BE2C (cell line): ENCODE results near the gene ZNF474.

Source experiments
- DNase-seq: peaks from one replicate; pipeline ENCODE4 v3.0.0-alpha.2; 2020
- H3K27me3 ChIP-seq: fragments of 250-450 bp; sonication (Bioruptor Pico); 2 replicates; pipeline ENCODE4 v1.5.1; 2020; ENCODE audit warnings: mild to moderate bottlenecking
- H3K36me3 ChIP-seq: fragments of 250-450 bp; sonication (Bioruptor Pico); 2 replicates; pipeline ENCODE4 v1.5.1; 2020; ENCODE audit warnings: mild to moderate bottlenecking
- H3K4me1 ChIP-seq: fragments of 250-450 bp; sonication (Bioruptor Pico); 2 replicates; pipeline ENCODE4 v1.5.1; 2020
- H3K4me3 ChIP-seq: 2 replicates; pipeline ENCODE4 v1.5.1; 2011; ENCODE audit warnings: low read depth, low read length
- H3K9me3 ChIP-seq: fragments of 250-450 bp; sonication (Bioruptor Pico); 2 replicates; pipeline ENCODE4 v1.5.1; 2020
- CTCF ChIP-seq: IDR thresholded peaks from 2 replicates; pipeline ENCODE4 v1.5.1; 2012; ENCODE audit warnings: mild to moderate bottlenecking, low read depth, low read length

Gene ZNF474

GRCh38 chr5:122101636-122102285 lies 27.6 kb upstream of the ZNF474 start:
- peak; percentile 15 for DNase-seq

GRCh38 chr5:122102825-122103224 lies 26.5 kb upstream of the ZNF474 start:
- Histone ChIP-seq H3K36me3 (no peaks in the 10 kb centered on the region), H3K27me3 (no peaks in the 10 kb centered on the region), H3K4me3 (no peak overlapping the region), H3K4me1 (no peaks in the 10 kb centered on the region), H3K9me3 (no peaks in the 10 kb centered on the region)
- TF ChIP-seq CTCF = no peak
- DNase-seq = no peak

More at GRCh38 chr5:122101636-122102285, 27.6 kb upstream of the ZNF474 start:
- Histone ChIP-seq H3K4me3 (no peak overlapping the region), H3K36me3 (no peaks in the 10 kb centered on the region), H3K27me3 (no peaks in the 10 kb centered on the region), H3K4me1 (no peaks in the 10 kb centered on the region), H3K9me3 (no peaks in the 10 kb centered on the region)
- TF ChIP-seq CTCF = peak; percentile 68

- no peak overlapping the region for H3K4me3 ChIP-seq
- no peaks in the 10 kb centered on the region for H3K9me3 ChIP-seq
- TF ChIP-seq CTCF = no peak
- H3K4me1 ChIP-seq = no peaks in the 10 kb centered on the region
- H3K36me3 ChIP-seq = no peaks in the 10 kb centered on the region
- DNase-seq = no peak
- H3K27me3 ChIP-seq = no peaks in the 10 kb centered on the region
These were observed 23.4 kb upstream of the ZNF474 start for GRCh38 chr5:122105909-122106308.

DNA sequence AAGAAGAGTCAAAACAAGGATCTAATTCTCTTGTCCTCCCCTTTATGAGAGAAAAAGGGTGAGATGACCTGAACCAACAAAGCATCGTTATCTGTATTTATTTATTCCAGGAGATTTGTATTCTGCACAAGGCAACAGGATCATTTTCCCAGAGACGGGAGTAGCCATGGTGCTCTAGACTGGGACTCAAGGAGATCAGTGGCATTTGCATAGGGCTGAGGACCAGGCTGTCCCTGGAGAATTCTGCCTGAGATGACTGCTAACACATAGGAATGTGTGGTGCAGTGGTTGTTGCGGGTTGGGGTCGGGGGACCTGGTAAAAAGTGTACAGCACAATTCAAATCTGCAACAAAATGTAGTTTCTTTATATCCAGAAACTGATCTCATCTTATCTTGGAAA lies 22.3 kb upstream of the ZNF474 start:
- H3K4me1 ChIP-seq = no peaks in the 10 kb centered on the region
- H3K9me3 ChIP-seq = no peaks in the 10 kb centered on the region
- TF ChIP-seq CTCF = no peak
- no peak for DNase-seq
- no peak overlapping the region for H3K4me3 ChIP-seq
- H3K27me3 ChIP-seq = no peaks in the 10 kb centered on the region
- H3K36me3 ChIP-seq = no peaks in the 10 kb centered on the region

DNA sequence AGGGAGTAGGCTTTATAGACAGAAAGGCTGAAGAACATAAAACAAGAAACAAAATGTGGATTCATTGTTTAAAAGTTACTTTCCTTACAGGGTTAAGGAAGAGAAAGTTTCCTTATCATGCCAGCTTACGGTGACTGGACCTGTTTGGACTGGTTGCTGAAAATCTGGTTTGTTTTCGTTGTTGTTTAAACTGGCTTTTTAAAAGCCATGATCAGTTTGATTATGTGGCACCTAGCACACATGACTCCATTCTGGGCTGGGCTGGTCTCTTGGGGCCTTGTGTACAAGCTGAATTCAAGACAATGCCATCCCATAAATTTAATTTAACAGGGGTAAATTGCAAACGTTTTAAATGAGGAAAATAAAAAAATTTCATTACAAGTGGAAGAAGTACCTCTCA lies 18.4 kb upstream of the ZNF474 start:
- TF ChIP-seq CTCF = no peak
- H3K4me3 ChIP-seq = no peak overlapping the region

GRCh38 chr5:122111460-122111859 lies 17.9 kb upstream of the ZNF474 start:
- no peak for DNase-seq
- no peaks in the 10 kb centered on the region for H3K36me3 ChIP-seq
- no peak for TF ChIP-seq CTCF
- no peak overlapping the region for H3K4me3 ChIP-seq
- no peaks in the 10 kb centered on the region for H3K4me1 ChIP-seq
- H3K9me3 ChIP-seq = no peaks in the 10 kb centered on the region
- H3K27me3 ChIP-seq = no peaks in the 10 kb centered on the region

More for the DNA sequence above, 18.4 kb upstream of the ZNF474 start:
- Histone ChIP-seq H3K9me3 (no peaks in the 10 kb centered on the region), H3K27me3 (no peaks in the 10 kb centered on the region), H3K4me1 (no peaks in the 10 kb centered on the region), H3K36me3 (no peaks in the 10 kb centered on the region)
- no peak for DNase-seq
